ENCODE data around the gene KAT6B. TPM values are rescaled to one million over a fixed set of nuclear protein-coding genes. Genes with fewer than 3 reads are reported as not detected.
A peak's percentile ranks its signal among the peaks of the same experiment; 100 is the strongest.
"Not testable (repeated sequence)": the region's sequence is repeated elsewhere in the genome, so short reads cannot be mapped to it uniquely, and the experiment has no call there.

The KAT6B gene
- total and polyA plus RNA-seq, 4 donors: 8.5 to 47.5 (median 21.4) TPM

GRCh38 chr10:74883428-74883827, 57.0 kb downstream of the KAT6B start:
- ATAC-seq (ENCODE audit: low FRiP score) (no peak), DNase-seq (no peak)
- WGBS, 2 donors: 93 to 96% methylated on average over 1 of the region's 1 CpG
- H3K36me3 ChIP-seq (ENCODE audit: control insufficient read depth in 1 of 2, insufficient read depth in 2 of 2, low read length in 1 of 2): no peaks in the 10 kb centered on the region
- intact Hi-C loops (cut with DNase I): no loop called here
- H3K27me3 ChIP-seq (ENCODE audit: control insufficient read depth in 1 of 2, insufficient read depth in 2 of 2, low read length in 1 of 2): no peaks in the 10 kb centered on the region
- no peaks in the 10 kb centered on the region for H3K9me3 ChIP-seq (ENCODE audit: control insufficient read depth, low read length)
- no peak overlapping the region for H3K4me3 ChIP-seq (ENCODE audit: low read length in 2 of 2)
- H3K4me1 ChIP-seq (ENCODE audit: control insufficient read depth in 1 of 2, insufficient read depth in 2 of 2, low read length in 2 of 2): peaks cover 0 to 3% of the 10 kb centered on the region in 2 donors
- no peak overlapping the region for H3K27ac ChIP-seq (ENCODE audit: low read depth in 1 of 2, low read length in 2 of 2)

DNA sequence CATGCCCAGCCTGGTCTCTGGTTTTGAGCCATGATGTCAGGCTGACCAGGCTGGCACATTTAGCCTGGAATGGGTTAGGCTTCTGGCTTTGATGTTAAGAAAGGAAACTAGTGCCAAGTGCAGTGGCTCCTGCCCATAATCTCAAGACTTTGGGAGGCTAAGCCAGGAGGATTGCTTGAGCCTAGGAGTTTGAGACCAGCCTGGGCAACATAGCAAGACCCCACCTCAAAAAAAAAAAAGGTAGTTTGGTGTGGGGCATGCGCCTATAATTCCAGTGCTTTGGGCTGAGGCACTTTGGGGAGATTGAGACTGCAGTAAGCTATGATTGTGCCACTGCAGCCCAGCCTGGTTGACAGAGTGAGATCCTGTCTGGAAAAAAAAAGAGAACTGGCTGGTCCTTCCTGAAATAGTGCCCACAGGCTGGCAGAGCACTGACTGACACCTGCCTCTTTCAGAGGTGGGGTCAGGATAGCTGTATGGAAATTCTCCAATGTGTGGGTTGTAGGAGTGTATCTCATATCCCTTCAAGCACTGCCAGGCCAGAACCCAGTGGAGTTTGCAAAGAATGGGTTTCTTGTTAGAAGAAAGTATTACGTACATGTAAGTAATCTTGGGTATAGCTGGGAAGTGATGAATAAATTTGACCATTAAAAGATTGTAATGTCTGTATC, 61.3 kb downstream of the KAT6B start:
- no peak for DNase-seq
- Histone ChIP-seq H3K27ac (ENCODE audit: low read depth in 1 of 2, low read length in 2 of 2) (no peak overlapping the region), H3K27me3 (ENCODE audit: control insufficient read depth in 1 of 2, insufficient read depth in 2 of 2, low read length in 1 of 2) (no peaks in the 10 kb centered on the region), H3K36me3 (ENCODE audit: control insufficient read depth in 1 of 2, insufficient read depth in 2 of 2, low read length in 1 of 2) (no peaks in the 10 kb centered on the region), H3K4me1 (ENCODE audit: control insufficient read depth in 1 of 2, insufficient read depth in 2 of 2, low read length in 2 of 2) (peaks cover 0 to 3% of the 10 kb centered on the region in 2 donors), H3K9me3 (ENCODE audit: control insufficient read depth, low read length) (no peaks in the 10 kb centered on the region), H3K4me3 (ENCODE audit: low read length in 2 of 2) (no peak overlapping the region)
- no peak for ATAC-seq (ENCODE audit: low FRiP score)
- whole genome bisulfite sequencing, 2 donors: 92 to 93% methylated on average over 2 of the region's 2 CpGs
- intact Hi-C loops (cut with DNase I): no loop called here

- Histone ChIP-seq H3K36me3 (ENCODE audit: control insufficient read depth in 1 of 2, insufficient read depth in 2 of 2, low read length in 1 of 2) (no peaks in the 10 kb centered on the region), H3K9me3 (ENCODE audit: control insufficient read depth, low read length) (no peaks in the 10 kb centered on the region), H3K4me3 (ENCODE audit: low read length in 2 of 2) (no peak overlapping the region), H3K27me3 (ENCODE audit: control insufficient read depth in 1 of 2, insufficient read depth in 2 of 2, low read length in 1 of 2) (no peaks in the 10 kb centered on the region), H3K27ac (ENCODE audit: low read depth in 1 of 2, low read length in 2 of 2) (no peak overlapping the region), H3K4me1 (ENCODE audit: control insufficient read depth in 1 of 2, insufficient read depth in 2 of 2, low read length in 2 of 2) (no peaks in the 10 kb centered on the region)
- 88 to 91% methylated on average over 6 of the region's 6 CpGs for WGBS, 2 donors
- DNase-seq (no peak), ATAC-seq (ENCODE audit: low FRiP score) (no peak)
- intact Hi-C loops (cut with DNase I): no loop called here
Measured at GRCh38 chr10:74888962-74889661, 62.7 kb downstream of the KAT6B start.

DNA sequence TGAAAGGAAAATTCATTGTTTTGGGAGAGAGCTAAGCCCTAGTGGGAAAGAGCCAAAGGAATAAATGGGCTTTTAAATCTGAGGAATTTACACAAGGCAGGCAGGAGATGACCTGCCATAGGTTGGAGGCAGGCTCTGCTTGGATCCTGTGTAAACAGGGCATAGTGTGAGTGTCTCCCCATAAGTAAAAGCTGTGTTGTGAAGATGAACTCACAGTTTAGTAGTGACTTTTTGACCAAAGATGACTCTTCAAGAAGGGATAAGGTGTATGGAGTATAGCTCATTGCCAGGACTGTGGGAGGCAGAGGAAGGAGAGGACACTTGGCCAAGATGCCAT, 63.2 kb downstream of the KAT6B start:
- intact Hi-C loops (cut with DNase I): no loop called here
- Histone ChIP-seq H3K27ac (ENCODE audit: low read depth in 1 of 2, low read length in 2 of 2) (no peak overlapping the region), H3K27me3 (ENCODE audit: control insufficient read depth in 1 of 2, insufficient read depth in 2 of 2, low read length in 1 of 2) (no peaks in the 10 kb centered on the region), H3K4me1 (ENCODE audit: control insufficient read depth in 1 of 2, insufficient read depth in 2 of 2, low read length in 2 of 2) (no peaks in the 10 kb centered on the region), H3K9me3 (ENCODE audit: control insufficient read depth, low read length) (no peaks in the 10 kb centered on the region), H3K4me3 (ENCODE audit: low read length in 2 of 2) (no peak overlapping the region), H3K36me3 (ENCODE audit: control insufficient read depth in 1 of 2, insufficient read depth in 2 of 2, low read length in 1 of 2) (no peaks in the 10 kb centered on the region)
- no peak for DNase-seq
- ATAC-seq (ENCODE audit: low FRiP score): no peak

DNA sequence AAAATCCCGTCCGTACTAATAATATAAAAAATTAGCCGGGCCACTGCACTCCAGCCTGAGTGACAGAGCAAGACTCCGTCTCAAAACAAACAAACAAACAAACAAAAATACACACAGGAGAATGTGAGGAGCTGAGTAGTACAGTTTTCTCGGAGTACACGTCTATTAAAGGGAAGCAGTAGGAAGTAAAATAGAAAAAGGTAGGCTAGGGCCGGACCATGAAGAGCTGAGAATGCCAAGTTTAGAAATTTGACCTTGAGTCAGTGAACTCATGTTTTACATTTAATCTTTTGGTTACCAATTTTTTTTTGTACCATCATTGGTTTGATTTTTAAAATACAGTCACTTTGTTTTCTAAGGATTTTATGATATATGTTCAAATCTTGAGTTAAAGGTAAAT, 64.1 kb downstream of the KAT6B start:
- Histone ChIP-seq H3K9me3 (ENCODE audit: control insufficient read depth, low read length) (no peaks in the 10 kb centered on the region), H3K27ac (ENCODE audit: low read depth in 1 of 2, low read length in 2 of 2) (no peak overlapping the region), H3K27me3 (ENCODE audit: control insufficient read depth in 1 of 2, insufficient read depth in 2 of 2, low read length in 1 of 2) (no peaks in the 10 kb centered on the region), H3K4me3 (ENCODE audit: low read length in 2 of 2) (no peak overlapping the region), H3K36me3 (ENCODE audit: control insufficient read depth in 1 of 2, insufficient read depth in 2 of 2, low read length in 1 of 2) (no peaks in the 10 kb centered on the region), H3K4me1 (ENCODE audit: control insufficient read depth in 1 of 2, insufficient read depth in 2 of 2, low read length in 2 of 2) (no peaks in the 10 kb centered on the region)
- ATAC-seq (ENCODE audit: low FRiP score) (no peak), DNase-seq (no peak)
- WGBS, 2 donors: 76 to 81% methylated on average over 7 of the region's 7 CpGs
- intact Hi-C loops (cut with DNase I): no loop called here

GRCh38 chr10:74891053-74891452, 64.7 kb downstream of the KAT6B start:
- H3K4me1 ChIP-seq (ENCODE audit: control insufficient read depth in 1 of 2, insufficient read depth in 2 of 2, low read length in 2 of 2): no peaks in the 10 kb centered on the region
- no peak overlapping the region for H3K27ac ChIP-seq (ENCODE audit: low read depth in 1 of 2, low read length in 2 of 2)
- ATAC-seq (ENCODE audit: low FRiP score) (no peak), DNase-seq (no peak)
- no peaks in the 10 kb centered on the region for H3K9me3 ChIP-seq (ENCODE audit: control insufficient read depth, low read length)
- no peaks in the 10 kb centered on the region for H3K27me3 ChIP-seq (ENCODE audit: control insufficient read depth in 1 of 2, insufficient read depth in 2 of 2, low read length in 1 of 2)
- no peak overlapping the region for H3K4me3 ChIP-seq (ENCODE audit: low read length in 2 of 2)
- WGBS, 2 donors: 0 to 12% methylated on average over 2 of the region's 2 CpGs
- intact Hi-C loops (cut with DNase I): no loop called here
- no peaks in the 10 kb centered on the region for H3K36me3 ChIP-seq (ENCODE audit: control insufficient read depth in 1 of 2, insufficient read depth in 2 of 2, low read length in 1 of 2)

GRCh38 chr10:74892839-74893238, 66.4 kb downstream of the KAT6B start:
- H3K4me1 ChIP-seq (ENCODE audit: control insufficient read depth in 1 of 2, insufficient read depth in 2 of 2, low read length in 2 of 2): no peaks in the 10 kb centered on the region

GRCh38 chr10:74893329-74893728, 66.9 kb downstream of the KAT6B start:
- WGBS, 2 donors: 74 to 82% methylated on average over 6 of the region's 6 CpGs

More at GRCh38 chr10:74892839-74893238, 66.4 kb downstream of the KAT6B start:
- no peaks in the 10 kb centered on the region for H3K9me3 ChIP-seq (ENCODE audit: control insufficient read depth, low read length)
- no peak overlapping the region for H3K4me3 ChIP-seq (ENCODE audit: low read length in 2 of 2)
- 67 to 79% methylated on average over 4 of the region's 4 CpGs for WGBS, 2 donors
- H3K27ac ChIP-seq (ENCODE audit: low read depth in 1 of 2, low read length in 2 of 2): no peak overlapping the region
- intact Hi-C loops (cut with DNase I): no loop called here
- no peaks in the 10 kb centered on the region for H3K27me3 ChIP-seq (ENCODE audit: control insufficient read depth in 1 of 2, insufficient read depth in 2 of 2, low read length in 1 of 2)
- DNase-seq (no peak), ATAC-seq (ENCODE audit: low FRiP score) (peak; percentile 26)
- no peaks in the 10 kb centered on the region for H3K36me3 ChIP-seq (ENCODE audit: control insufficient read depth in 1 of 2, insufficient read depth in 2 of 2, low read length in 1 of 2)

More at GRCh38 chr10:74893329-74893728, 66.9 kb downstream of the KAT6B start:
- ATAC-seq (ENCODE audit: low FRiP score); H3K9me3 ChIP-seq (ENCODE audit: control insufficient read depth, low read length); H3K4me1 ChIP-seq (ENCODE audit: control insufficient read depth in 1 of 2, insufficient read depth in 2 of 2, low read length in 2 of 2); H3K4me3 ChIP-seq (ENCODE audit: low read length in 2 of 2); DNase-seq; H3K36me3 ChIP-seq (ENCODE audit: control insufficient read depth in 1 of 2, insufficient read depth in 2 of 2, low read length in 1 of 2); intact Hi-C loops (cut with DNase I); H3K27me3 ChIP-seq (ENCODE audit: control insufficient read depth in 1 of 2, insufficient read depth in 2 of 2, low read length in 1 of 2); H3K27ac ChIP-seq (ENCODE audit: low read depth in 1 of 2, low read length in 2 of 2): not testable (repeated sequence)

Data from aorta (tissue), 5 donors.